ENCODE data around the gene NEDD4.
"Not testable (repeated sequence)": the region's sequence is repeated elsewhere in the genome, so short reads cannot be mapped to it uniquely, and the experiment has no call there.

NEDD4 gene

GRCh38 chr15:55823191-55823670 lies 170.2 kb downstream of the NEDD4 start:
- TF ChIP-seq ZNF274 (IDR thresholded peaks at IDR 0.05; ENCODE audit: low read depth, low read length) (no peak), YY1 (IDR thresholded peaks at IDR 0.05; ENCODE audit: insufficient read depth, insufficient read length) (no peak), SUZ12 (IDR thresholded peaks at IDR 0.05; ENCODE audit: extremely low read depth, insufficient read depth, insufficient read length) (no peak)
- Histone ChIP-seq H3K4me1 (ENCODE audit: insufficient read depth, insufficient read length) (peaks cover 3% of the 10 kb centered on the region), H3K9ac (ENCODE audit: insufficient read length, low read depth) (no peak overlapping the region), H3K27me3 (ENCODE audit: insufficient read depth, insufficient read length) (no peaks in the 10 kb centered on the region), H3K4me3 (ENCODE audit: insufficient read length, low read depth) (no peak overlapping the region), H3K9me3 (ENCODE audit: insufficient read depth, low read length) (no peaks in the 10 kb centered on the region), H3K36me3 (ENCODE audit: insufficient read depth, insufficient read length, low read length) (no peaks in the 10 kb centered on the region)
- no peak for DNase-seq (ENCODE audit: low read depth, low spot score)

GRCh38 chr15:55821740-55822139 lies 171.7 kb downstream of the NEDD4 start:
- H3K4me1 ChIP-seq (ENCODE audit: insufficient read depth, insufficient read length); H3K9ac ChIP-seq (ENCODE audit: insufficient read length, low read depth); H3K27me3 ChIP-seq (ENCODE audit: insufficient read depth, insufficient read length); H3K9me3 ChIP-seq (ENCODE audit: insufficient read depth, low read length); H3K4me3 ChIP-seq (ENCODE audit: insufficient read length, low read depth); DNase-seq (ENCODE audit: low read depth, low spot score); H3K36me3 ChIP-seq (ENCODE audit: insufficient read depth, insufficient read length, low read length): not testable (repeated sequence)

GRCh38 chr15:55820043-55820442 lies 173.4 kb downstream of the NEDD4 start:
- Histone ChIP-seq H3K9me3 (ENCODE audit: insufficient read depth, low read length) (no peaks in the 10 kb centered on the region), H3K27me3 (ENCODE audit: insufficient read depth, insufficient read length) (no peaks in the 10 kb centered on the region), H3K4me1 (ENCODE audit: insufficient read depth, insufficient read length) (peaks cover 3% of the 10 kb centered on the region), H3K9ac (ENCODE audit: insufficient read length, low read depth) (no peak overlapping the region), H3K36me3 (ENCODE audit: insufficient read depth, insufficient read length, low read length) (no peaks in the 10 kb centered on the region), H3K4me3 (ENCODE audit: insufficient read length, low read depth) (no peak overlapping the region)
- DNase-seq (ENCODE audit: low read depth, low spot score) = no peak
- TF ChIP-seq ZNF274 (IDR thresholded peaks at IDR 0.05; ENCODE audit: low read depth, low read length) = no peak
- TF ChIP-seq YY1 (IDR thresholded peaks at IDR 0.05; ENCODE audit: insufficient read depth, insufficient read length) = no peak
- TF ChIP-seq SUZ12 (IDR thresholded peaks at IDR 0.05; ENCODE audit: extremely low read depth, insufficient read depth, insufficient read length) = no peak

GRCh38 chr15:55819397-55820034 lies 173.9 kb downstream of the NEDD4 start:
- no peak overlapping the region for H3K4me3 ChIP-seq (ENCODE audit: insufficient read length, low read depth)
- H3K9ac ChIP-seq (ENCODE audit: insufficient read length, low read depth) = no peak overlapping the region
- no peak for TF ChIP-seq ZNF274 (IDR thresholded peaks at IDR 0.05; ENCODE audit: low read depth, low read length)
- no peak for TF ChIP-seq SUZ12 (IDR thresholded peaks at IDR 0.05; ENCODE audit: extremely low read depth, insufficient read depth, insufficient read length)
- TF ChIP-seq YY1 (IDR thresholded peaks at IDR 0.05; ENCODE audit: insufficient read depth, insufficient read length) = no peak
- no peak for DNase-seq (ENCODE audit: low read depth, low spot score)
- H3K4me1 ChIP-seq (ENCODE audit: insufficient read depth, insufficient read length) = peaks cover 3% of the 10 kb centered on the region
- H3K27me3 ChIP-seq (ENCODE audit: insufficient read depth, insufficient read length) = no peaks in the 10 kb centered on the region
- no peaks in the 10 kb centered on the region for H3K36me3 ChIP-seq (ENCODE audit: insufficient read depth, insufficient read length, low read length)
- H3K9me3 ChIP-seq (ENCODE audit: insufficient read depth, low read length) = no peaks in the 10 kb centered on the region

GRCh38 chr15:55816017-55816416 lies 177.4 kb downstream of the NEDD4 start:
- Histone ChIP-seq H3K9ac (ENCODE audit: insufficient read length, low read depth) (no peak overlapping the region), H3K4me3 (ENCODE audit: insufficient read length, low read depth) (no peak overlapping the region), H3K27me3 (ENCODE audit: insufficient read depth, insufficient read length) (no peaks in the 10 kb centered on the region), H3K36me3 (ENCODE audit: insufficient read depth, insufficient read length, low read length) (no peaks in the 10 kb centered on the region), H3K9me3 (ENCODE audit: insufficient read depth, low read length) (no peaks in the 10 kb centered on the region), H3K4me1 (ENCODE audit: insufficient read depth, insufficient read length) (peaks cover 3% of the 10 kb centered on the region)
- DNase-seq (ENCODE audit: low read depth, low spot score) = no peak
- TF ChIP-seq ZNF274 (IDR thresholded peaks at IDR 0.05; ENCODE audit: low read depth, low read length) = no peak
- no peak for TF ChIP-seq SUZ12 (IDR thresholded peaks at IDR 0.05; ENCODE audit: extremely low read depth, insufficient read depth, insufficient read length)
- no peak for TF ChIP-seq YY1 (IDR thresholded peaks at IDR 0.05; ENCODE audit: insufficient read depth, insufficient read length)

GRCh38 chr15:55802600-55803376 lies 190.6 kb downstream of the NEDD4 start:
- H3K4me1 ChIP-seq (ENCODE audit: insufficient read depth, insufficient read length) = no peaks in the 10 kb centered on the region
- TF ChIP-seq ZNF274 (IDR thresholded peaks at IDR 0.05; ENCODE audit: low read depth, low read length) (no peak), YY1 (IDR thresholded peaks at IDR 0.05; ENCODE audit: insufficient read depth, insufficient read length) (no peak), SUZ12 (IDR thresholded peaks at IDR 0.05; ENCODE audit: extremely low read depth, insufficient read depth, insufficient read length) (no peak)
- no peaks in the 10 kb centered on the region for H3K27me3 ChIP-seq (ENCODE audit: insufficient read depth, insufficient read length)
- no peak overlapping the region for H3K4me3 ChIP-seq (ENCODE audit: insufficient read length, low read depth)
- DNase-seq (ENCODE audit: low read depth, low spot score) = no peak
- no peak overlapping the region for H3K9ac ChIP-seq (ENCODE audit: insufficient read length, low read depth)
- no peaks in the 10 kb centered on the region for H3K9me3 ChIP-seq (ENCODE audit: insufficient read depth, low read length)
- H3K36me3 ChIP-seq (ENCODE audit: insufficient read depth, insufficient read length, low read length) = no peaks in the 10 kb centered on the region

GRCh38 chr15:55800216-55800615 lies 193.2 kb downstream of the NEDD4 start:
- no peaks in the 10 kb centered on the region for H3K27me3 ChIP-seq (ENCODE audit: insufficient read depth, insufficient read length)
- TF ChIP-seq SUZ12 (IDR thresholded peaks at IDR 0.05; ENCODE audit: extremely low read depth, insufficient read depth, insufficient read length) = no peak
- TF ChIP-seq YY1 (IDR thresholded peaks at IDR 0.05; ENCODE audit: insufficient read depth, insufficient read length) = no peak
- no peak for TF ChIP-seq ZNF274 (IDR thresholded peaks at IDR 0.05; ENCODE audit: low read depth, low read length)
- no peak overlapping the region for H3K4me3 ChIP-seq (ENCODE audit: insufficient read length, low read depth)
- H3K9me3 ChIP-seq (ENCODE audit: insufficient read depth, low read length) = peaks cover 3% of the 10 kb centered on the region
- no peak overlapping the region for H3K9ac ChIP-seq (ENCODE audit: insufficient read length, low read depth)
- no peak for DNase-seq (ENCODE audit: low read depth, low spot score)
- H3K4me1 ChIP-seq (ENCODE audit: insufficient read depth, insufficient read length) = no peaks in the 10 kb centered on the region
- H3K36me3 ChIP-seq (ENCODE audit: insufficient read depth, insufficient read length, low read length) = no peaks in the 10 kb centered on the region
